GM18505 (cell line): ENCODE results near the gene COIL.
"Not testable (repeated sequence)": the region's sequence is repeated elsewhere in the genome, so short reads cannot be mapped to it uniquely, and the experiment has no call there.

ENCODE experiments used
- ATAC-seq: cut with Tn5 transposase; IDR thresholded peaks from one replicate; pipeline ENCODE4 v1.9.1; 2021; ENCODE audit not compliant: unreplicated experiment
- POLR2A ChIP-seq: IDR thresholded peaks from 4 replicates; pipeline ENCODE4 v1.6.1; 2011; ENCODE audit warnings: borderline replicate concordance; ENCODE audit not compliant: insufficient read depth, insufficient read length; ENCODE audit errors: extremely low read depth

COIL gene

DNA sequence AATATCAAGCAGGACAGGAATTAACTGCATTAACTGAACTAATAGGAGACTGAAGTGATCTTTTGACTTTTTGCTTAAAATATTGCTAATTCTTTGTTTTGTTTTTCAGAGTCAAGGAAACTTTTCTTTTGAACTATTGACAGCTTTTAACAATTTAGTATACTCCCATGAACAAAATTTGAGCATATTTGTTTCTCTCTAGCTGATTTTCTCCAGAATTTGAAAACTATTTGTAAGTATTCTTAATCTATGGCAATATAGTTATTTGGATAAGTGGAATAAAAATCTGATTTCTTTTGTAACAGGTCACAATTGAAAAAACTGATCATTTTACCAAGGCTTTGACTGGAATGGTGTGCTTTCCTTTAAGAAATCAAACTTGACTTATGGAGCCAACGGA, 10.1 kb upstream of the COIL start:
- no peak for ATAC-seq
- TF ChIP-seq POLR2A: no peak

DNA sequence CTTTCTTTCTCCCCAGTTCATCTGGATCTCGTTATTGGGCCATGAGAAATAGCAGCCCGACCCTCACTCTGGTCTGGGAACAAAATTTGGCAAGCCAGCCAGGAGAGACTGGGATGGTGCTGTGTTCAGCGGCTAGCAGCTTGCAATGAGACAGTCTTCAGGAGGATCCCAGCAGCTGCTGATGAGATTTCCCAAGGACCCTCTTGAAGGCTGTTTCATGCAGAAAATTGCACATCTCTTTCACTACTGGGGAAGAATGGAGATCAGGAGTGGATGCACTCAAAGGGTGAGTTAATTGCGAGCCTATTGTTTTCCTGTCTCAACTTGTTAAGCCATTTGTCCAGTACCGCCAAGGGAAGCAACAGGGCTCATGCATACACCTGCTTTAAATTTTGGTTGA, 5.5 kb upstream of the COIL start:
- no peak for TF ChIP-seq POLR2A
- ATAC-seq: no peak

DNA sequence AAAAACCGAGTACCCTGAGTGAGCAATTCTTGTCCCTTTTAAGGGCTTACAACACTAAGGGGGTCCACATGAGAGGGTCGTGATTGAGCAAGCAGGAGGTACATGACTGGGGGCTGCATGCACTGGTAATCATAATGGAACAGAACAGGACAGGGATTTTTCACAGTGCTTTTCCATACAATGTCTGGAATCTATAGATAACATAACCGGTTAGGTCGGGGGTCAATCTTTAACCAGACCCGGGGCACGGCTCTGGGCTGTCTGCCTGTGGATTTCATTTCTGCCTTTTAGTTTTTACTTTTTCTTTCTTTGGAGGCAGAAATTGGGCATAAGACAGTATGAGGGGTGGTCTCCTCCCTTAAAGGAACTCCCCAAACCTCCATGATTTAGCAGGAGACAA, 4.8 kb upstream of the COIL start:
- not testable (repeated sequence) for ATAC-seq

DNA sequence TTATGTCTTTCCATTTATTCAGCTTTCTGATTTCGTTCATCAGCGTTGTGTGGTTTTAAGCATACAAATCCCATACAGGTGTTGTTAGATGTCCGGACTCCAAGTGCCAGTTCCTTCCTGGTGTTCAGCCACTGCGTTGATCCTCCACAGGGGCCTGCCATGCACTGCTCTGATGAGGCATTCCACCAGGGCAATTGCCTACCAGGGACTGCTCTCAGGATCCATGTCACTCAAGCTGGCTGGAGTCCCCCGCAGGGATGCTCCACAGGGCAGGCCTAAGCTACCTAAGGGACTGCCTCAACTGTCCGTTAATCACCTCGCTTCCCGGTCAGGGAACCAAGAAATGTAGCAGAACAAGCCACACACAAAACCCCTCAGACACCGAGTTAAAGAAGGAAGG, 4.4 kb upstream of the COIL start:
- ATAC-seq: not testable (repeated sequence)

DNA sequence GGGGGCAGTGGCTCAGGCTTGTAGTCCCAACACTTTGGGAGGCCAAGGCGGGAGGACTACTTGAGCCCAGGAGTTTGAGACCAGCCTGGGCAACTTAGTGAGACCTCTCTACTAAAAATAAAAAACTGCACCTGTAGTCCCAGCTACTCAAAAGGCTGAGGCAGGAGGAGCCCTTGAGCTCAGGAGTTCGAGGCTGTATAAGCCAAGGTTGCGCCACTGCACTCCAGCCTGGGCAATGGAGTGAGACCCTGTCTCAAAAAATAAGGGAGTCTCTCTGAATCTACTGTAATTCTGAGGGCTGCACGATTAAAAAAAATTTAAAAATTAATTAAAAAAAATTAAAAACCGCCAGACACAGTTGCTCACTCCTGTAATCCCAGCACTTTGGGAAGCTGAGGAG, 3.9 kb downstream of the COIL start:
- no peak for TF ChIP-seq POLR2A
- no peak for ATAC-seq

DNA sequence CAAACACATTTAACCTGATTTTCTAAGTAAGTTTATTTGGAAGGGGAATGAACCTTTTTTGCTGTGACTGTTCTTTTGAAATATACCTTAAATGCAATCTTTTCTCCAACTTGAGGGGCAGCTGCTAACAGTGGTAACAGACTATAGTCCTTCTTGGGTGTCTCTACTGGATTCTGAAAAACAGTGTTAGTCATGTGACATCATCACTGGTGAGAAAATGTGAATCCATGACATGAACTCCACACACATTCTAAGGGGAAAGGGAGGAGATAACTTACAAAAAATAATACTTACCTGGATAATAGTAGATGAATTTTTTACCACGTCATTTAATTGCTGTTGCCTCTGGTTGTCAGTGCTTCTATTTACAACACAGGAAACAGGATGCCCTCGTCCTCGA, 11.3 kb downstream of the COIL start:
- ATAC-seq: no peak
- no peak for TF ChIP-seq POLR2A

DNA sequence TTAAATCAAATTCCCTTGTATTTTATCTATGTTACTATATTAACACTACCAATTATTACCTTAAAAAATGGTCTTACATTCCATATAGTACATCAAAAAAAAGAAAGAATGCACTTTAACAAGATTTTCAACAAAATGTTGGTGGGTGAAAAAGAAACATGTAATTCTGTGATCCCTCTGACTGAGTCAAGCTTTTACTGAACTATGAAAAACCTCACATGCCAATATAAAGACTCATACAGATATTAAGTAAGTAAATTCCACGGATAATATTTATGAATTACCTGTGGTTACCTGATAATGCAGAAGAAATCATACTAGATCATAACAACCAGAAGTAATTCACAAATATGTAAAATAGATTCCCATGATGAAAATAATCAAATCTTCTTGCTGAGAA, 12.4 kb downstream of the COIL start:
- TF ChIP-seq POLR2A: no peak
- no peak for ATAC-seq

DNA sequence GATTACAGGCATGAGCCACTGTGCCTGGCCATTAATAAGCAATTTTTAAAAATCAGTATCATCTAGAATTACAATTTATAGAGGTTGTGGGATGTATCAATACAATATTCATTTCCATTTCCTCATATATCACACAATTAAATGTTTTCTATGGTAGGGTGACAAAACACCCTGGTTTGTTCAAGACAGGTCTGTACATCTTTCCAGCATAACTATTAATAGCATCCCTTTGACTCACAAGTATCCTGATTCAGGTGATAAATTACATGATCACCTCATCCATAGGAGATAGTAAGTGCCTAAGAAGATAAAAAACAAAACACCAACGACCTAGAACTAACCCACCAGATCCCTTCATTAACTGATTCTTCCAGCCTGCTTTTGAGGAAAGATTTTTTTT, 13.1 kb downstream of the COIL start:
- no peak for ATAC-seq
- TF ChIP-seq POLR2A: no peak

DNA sequence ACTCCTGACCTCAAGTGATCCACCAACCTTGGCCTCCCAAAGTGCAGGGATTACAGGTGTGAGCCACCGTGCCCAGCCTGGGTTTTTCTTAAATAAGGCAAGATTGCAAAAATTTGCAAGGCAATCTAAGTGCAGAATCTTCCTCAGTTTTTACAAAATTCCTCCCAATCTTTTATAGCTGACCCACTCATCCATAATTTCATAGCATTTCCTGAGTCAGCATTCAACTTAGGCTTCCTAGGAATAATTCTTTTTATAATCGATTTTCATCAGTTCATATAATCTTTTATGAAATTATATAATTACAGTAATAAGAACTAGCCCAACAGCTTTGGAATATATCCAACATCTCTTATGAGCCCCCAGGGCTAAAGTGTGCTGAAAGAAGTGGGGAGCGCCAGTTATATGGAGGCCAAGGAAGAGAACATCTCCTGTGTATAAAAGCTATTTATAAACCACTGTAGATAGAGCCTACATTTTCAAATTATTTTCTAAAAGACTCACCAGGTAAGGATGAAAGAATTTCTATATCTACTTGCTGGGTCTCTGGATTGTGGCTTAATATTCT, 14.8 kb downstream of the COIL start:
- no peak for TF ChIP-seq POLR2A
- ATAC-seq: no peak

DNA sequence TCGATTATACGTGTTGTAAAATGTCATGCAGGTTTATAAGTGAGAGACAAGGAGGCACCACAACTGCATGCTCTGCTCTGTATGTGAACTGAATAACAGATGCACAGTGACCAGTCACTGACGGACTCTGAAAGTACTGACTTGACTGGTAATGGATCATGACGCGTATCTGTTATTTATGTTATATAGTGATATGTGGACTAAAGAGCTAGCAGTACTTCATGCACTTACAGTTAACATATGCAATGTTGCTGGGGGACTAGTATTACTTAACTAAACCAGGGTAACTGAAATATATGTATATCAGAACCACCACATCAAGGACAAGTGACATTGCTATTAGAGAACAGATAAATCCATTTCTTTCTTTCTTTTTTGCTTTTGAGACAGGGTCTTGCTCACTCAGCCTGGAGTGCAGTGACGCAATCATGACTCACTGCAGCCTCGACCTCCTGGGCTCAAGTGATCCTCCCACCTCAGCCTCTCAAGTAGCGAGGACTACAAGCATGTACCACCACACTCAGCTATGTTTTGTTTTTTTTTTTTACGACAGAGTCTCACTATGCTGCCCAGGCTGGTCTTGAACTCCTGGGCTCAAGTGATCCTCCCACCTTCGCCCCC, 17.2 kb downstream of the COIL start:
- no peak for ATAC-seq

DNA sequence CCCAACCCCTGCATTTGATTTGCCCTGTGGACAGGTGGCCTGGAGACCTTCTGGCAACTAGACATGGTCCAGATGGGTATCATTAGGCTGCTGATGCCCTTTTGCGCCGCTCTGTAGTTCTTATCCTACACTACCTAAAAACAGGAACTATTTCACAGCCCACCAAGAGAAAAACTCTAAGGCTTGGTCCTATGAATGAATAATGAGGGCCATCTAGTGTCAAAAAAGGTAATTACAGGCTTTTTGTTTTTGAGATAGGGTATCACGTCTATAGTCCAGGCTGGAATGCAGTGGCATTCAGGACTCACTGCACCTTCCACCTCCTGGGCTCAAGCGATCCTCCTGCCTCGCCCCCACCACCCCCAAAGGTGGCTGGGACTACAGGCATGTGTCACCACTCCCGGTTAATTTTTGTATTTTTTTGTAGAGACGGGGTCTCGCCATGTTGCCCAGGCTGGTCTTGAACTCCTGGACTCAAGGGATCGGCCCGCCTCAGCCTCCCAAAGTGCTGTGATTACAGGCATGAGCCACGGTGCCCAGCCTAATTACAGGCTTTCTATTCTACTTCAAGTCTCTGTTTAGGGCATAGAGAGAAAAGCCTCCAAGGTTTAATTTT, 20.9 kb downstream of the COIL start:
- ATAC-seq: peak; percentile 68
- no peak for TF ChIP-seq POLR2A

More for the DNA sequence above, 17.2 kb downstream of the COIL start:
- no peak for TF ChIP-seq POLR2A

DNA sequence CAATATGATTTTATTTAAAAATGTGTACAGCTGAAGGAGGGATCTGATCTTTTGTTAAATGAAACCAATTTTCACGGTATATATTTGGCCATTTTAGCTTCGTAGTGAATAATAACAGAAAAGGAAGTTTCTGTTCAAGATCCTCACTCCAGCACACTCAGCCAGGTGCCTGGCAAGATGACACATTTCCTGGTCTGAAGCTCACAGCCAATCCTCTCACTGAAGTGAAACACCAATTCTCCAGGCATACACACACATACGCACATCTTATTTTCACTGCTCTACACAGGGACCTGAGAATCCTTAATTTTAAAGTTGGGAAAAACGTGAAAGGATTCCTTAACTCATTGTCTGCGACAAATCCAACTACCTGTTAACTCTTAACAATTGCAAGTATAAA, 22.6 kb downstream of the COIL start:
- not testable (repeated sequence) for ATAC-seq

DNA sequence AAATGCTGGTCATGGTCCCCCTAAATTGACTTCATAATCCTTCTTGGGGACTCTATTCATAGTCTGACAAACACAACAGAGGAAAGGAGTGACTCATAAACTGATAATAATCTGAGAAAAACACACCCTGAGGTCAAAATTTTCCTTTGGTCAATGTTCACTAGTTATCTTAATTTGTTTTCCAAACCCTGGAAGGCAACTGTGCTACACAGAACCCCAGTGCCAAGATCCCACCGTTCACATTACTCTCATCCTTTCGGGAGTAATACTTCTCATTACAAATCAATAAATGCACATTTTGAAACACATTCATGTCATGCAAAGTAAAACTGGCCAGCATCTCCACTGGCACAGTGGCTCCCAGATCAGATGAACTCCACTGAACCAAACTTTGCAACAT, 23.2 kb downstream of the COIL start:
- ATAC-seq: no peak

DNA sequence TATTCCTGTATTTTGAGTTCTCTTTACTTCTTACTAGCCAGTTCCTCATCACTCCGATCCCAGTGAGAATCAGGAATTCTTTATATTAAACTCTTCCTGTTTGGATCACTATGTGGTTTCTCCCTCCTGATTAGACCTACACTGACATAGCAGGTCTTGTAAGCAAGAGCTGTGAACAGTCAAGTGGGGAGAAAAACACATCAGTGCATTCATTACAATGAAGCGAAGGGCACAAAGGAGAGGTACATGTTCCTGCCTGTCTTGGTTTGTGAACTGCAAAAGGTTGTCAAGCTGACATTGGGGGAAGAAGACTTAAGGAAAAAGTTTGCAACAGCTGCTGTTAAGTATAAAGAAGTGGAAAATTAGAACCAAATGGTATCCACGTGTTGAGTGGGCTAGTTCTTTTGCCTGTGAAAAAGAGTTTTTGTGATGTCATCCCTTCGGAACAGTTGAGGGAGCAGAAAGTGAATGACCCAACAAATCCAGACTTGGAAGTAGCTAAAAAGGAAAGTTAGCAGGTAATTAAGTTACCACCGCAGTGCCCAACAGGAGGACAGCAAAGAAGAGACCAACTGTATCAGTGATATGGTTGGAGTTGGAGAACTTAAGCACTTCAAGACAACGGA, 24.0 kb downstream of the COIL start:
- ATAC-seq: no peak
- no peak for TF ChIP-seq POLR2A

More for the DNA sequence above, 23.2 kb downstream of the COIL start:
- no peak for TF ChIP-seq POLR2A

DNA sequence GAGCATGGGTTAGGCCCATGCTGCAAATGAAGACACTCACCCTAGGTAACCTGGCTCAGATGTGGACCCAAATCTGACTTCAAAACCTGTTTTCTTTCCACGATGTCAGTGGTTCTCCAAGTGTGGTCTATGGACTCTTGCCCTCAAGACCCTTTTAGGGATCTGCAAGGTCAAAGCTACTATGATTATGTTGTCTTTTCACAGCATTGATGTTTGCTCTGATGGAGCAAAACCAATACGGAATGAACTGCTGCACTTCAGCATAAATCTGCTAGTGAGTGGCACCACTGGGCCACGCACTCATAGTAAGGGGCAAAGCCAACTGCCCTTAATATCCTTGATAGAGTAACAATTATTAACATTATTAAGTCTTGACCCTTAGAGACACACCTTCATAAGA, 25.4 kb downstream of the COIL start:
- ATAC-seq: no peak
- no peak for TF ChIP-seq POLR2A

DNA sequence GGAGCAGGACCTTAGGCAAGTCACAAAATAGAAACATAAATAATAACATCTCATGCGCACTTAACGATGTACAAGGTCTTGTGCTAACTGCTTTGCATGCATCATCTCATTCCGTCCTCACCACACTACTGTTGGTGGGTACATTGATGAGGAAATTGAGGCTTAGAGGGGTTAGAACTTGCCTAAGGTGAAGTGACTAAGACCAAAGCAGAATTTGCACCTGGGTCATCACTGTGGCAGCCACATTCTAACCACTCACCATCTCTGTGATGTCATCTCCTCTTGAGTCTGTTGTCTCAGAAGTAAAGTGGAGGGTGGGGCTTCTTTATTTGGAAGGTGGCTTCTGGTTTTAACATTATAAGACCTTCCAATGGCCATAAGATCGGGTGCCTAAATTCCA, 26.6 kb downstream of the COIL start:
- no peak for ATAC-seq
- TF ChIP-seq POLR2A: no peak
